Fibroblast of upper back skin (primary cell): Measurements from ENCODE around the gene JAML.
"Not testable (repeated sequence)": the region's sequence is repeated elsewhere in the genome, so short reads cannot be mapped to it uniquely, and the experiment has no call there.

Experiments used
- DNase-seq: peaks from one replicate; pipeline ENCODE4 v3.0.0-alpha.2; 2013

The JAML gene

DNA sequence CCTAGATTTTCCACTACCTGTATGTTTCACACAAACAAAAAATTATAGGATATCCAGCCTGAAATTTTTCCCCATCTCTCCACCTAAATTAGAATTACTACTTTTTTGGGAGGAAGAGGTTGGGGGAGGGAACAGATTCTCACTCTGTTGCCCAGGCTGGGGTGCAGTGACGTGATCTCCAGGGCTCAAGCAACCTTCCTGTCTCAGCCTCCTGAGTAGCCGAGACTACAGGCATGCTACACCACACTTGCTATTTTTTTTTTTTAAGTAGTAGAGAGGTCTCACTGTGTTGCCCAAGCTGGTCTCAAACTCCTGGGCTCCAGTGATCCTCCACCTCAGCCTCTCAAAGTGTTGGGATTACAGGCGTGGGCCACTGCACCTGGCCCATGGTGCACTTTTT lies 9.5 kb downstream of the JAML start:
- no peak for DNase-seq

DNA sequence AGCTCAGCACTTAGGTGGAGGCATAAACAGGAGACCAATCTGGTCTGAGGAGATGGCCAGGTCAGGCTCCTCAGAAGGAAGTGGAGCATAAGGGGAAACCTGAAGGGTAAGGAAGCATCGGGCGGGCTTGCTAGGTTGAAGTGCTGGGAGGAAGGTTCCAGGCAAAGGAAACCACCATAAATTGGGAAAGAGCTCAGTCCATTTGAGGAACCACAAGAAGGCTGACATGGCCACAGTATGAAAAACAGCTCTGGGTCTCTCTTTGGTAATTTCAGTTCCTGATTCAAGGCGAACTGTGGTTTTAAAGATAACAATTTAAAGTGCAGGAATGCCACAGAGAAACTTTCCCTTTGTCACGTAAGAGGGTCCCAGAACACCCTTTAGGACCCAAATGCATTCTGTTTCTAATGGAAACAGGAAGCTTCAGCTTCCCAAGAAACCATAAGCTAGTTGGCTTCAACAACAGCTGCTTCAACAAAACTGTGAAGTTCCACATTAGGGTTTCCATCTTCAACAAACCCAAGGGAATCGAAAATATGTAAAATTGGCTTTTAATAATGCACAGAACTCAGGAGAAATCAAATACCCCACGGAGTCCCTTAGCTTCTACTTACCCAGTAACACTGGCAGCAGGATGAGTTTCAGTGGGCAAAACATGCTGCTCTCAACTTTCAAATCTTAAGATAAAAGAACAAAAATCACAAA lies 10.4 kb downstream of the JAML start:
- no peak for DNase-seq

DNA sequence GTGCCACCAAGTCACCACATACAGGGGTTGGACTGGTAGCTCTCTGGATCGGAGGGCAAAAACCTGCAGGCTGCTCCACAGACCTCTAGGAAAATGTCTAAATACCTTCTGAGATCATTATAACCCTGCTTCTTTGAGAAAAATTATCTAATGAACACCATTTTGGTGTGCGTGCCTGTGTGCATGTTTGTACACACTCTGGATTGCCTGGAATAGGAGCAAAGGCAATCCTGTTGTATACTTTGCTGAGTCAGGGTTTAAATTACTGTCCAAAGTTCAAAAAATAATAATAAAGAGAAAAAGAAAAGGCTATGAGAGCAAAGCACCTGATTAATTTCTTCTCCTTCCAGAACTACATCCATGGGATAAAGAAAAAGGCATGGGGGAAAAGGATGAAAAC lies 11.0 kb downstream of the JAML start:
- DNase-seq: no peak

DNA sequence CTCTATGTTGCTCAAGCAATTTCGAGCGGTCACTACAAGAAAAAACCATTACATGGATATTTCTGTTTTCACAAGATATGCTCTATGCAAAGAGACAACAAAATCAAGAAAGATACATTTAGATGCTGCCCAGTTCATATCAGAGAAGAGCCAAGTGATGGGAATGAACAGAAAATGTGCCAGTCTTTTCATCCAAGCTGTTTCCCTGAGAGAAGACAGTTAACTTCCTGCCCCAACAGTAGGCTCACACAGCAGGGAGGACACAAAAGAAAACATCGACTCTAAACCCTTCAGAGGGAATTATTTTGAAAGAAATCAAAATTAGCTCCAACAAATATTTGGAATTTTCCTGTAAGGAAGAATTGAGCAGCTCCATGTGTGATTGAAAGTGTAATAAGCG lies 11.6 kb downstream of the JAML start:
- DNase-seq: no peak

DNA sequence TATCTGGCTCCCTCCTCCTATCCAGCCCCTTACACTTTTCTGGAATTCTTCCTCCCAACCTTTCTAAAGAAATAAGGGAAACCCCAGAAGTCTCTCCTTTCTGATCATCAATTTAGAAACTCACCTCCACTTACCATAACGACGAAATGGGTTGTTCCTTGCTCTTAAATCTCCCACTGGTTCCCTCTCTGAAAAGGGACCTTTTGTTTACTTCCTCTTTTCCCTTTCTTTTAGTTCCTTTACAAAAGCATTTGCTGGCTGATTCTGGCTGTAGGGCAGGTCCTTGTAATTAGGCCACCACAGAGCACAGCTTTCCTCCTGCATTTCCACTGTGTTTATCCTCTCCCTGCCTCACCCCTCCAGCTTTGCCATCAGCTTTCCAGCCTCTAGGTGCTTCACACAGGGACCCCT lies 12.0 kb downstream of the JAML start:
- no peak for DNase-seq

DNA sequence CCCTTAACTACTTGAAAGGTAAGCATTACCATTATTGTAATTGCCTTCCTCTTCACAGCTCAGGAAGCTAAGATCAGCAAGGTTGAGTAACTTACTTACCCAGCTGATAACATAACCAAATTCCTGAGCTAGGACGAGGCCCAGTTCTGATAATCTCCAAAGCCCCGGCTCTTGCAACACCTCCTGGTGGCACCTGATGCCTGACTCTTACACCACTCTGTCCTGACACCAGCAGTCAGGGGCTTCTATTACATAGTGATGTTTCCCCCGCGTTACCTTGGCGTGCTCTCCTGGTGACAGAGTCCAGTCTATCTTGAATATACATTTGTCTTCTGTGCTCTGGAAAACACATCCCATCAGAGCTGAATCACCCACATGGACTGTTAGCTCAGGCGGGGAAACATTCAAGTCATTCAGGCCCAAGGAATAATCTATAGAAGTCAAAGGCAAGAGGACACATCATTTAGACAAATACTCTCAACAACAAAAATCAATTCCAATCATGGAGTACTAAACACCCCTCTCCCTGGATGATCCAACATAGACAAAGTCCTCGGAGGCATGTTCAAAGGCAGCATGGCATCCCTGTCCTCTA lies 12.6 kb downstream of the JAML start:
- no peak for DNase-seq

DNA sequence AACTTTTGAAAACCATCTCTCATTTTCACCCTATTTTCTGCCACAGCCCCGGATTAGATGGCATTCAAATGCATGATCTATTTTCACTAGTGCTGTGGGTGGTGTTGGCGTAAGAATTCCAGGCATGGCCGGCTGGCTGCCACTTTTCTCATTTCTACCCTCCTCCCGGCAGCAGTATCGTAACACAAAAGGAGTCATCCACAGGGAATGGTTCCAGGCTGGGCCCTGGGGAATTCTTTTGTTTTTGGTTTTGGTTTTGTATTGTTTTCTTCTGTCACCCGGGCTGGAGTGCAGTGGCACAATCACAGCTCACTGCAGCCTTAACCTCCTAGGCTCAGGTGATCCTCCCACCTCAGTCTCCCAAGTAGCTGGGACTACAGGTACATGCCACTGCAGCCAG lies 13.8 kb downstream of the JAML start:
- DNase-seq: peak; percentile 7

DNA sequence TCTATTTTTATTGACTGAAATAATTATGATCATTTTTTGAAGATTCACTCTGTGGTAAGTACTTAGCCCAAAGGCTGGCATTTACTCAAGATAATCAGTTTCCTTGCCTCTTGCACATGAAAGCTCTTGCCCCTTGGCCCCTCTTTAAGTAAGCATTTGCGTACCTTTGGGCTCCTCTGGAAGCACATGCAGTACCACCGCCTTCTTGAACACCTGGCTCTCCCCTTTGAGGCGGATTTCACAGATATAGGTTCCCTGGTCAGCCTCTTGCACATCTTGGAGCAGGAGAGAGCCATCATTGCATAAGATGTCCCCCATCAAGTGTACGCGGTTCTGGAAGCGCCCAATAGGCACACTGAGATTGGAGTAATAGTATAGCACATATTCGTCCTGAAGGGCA lies 14.5 kb downstream of the JAML start:
- no peak for DNase-seq

DNA sequence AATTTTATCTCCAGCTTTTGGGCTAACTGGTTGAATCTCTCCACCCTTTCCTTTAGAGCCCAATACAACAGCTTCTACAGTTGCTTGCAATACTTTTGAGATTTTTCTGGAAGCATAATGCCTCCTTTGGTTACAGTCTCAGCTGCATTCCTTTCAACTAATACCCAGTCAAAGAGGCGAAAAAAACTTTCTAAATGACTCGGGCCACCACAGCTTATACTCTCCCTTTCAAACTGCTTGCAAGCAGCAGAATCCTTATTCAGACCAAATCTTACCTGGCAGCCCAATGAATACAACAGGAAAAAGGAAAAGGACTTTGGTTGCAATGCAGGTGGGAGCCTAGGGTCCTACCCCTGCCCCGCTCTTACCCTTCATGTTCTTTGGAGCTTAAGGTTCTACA lies 15.8 kb downstream of the JAML start:
- DNase-seq: no peak

DNA sequence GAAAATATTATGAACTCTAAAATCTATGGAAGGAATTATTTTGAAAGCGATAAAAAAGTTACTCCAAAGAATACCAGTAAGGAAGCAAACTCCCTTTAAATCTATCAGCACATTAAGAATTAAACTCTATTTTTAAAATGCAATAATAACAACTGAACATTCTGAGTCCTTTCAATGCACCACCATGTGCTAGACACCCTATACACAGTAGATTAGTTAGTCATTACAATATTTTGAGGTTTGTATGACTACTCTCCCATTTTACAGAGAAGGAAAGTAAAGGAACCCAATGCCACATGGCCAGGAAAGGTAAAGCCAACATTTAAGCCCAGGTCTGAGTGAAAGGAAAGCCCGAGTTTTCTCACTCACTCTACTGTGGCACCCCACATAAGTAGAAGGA lies 17.7 kb downstream of the JAML start:
- no peak for DNase-seq

DNA sequence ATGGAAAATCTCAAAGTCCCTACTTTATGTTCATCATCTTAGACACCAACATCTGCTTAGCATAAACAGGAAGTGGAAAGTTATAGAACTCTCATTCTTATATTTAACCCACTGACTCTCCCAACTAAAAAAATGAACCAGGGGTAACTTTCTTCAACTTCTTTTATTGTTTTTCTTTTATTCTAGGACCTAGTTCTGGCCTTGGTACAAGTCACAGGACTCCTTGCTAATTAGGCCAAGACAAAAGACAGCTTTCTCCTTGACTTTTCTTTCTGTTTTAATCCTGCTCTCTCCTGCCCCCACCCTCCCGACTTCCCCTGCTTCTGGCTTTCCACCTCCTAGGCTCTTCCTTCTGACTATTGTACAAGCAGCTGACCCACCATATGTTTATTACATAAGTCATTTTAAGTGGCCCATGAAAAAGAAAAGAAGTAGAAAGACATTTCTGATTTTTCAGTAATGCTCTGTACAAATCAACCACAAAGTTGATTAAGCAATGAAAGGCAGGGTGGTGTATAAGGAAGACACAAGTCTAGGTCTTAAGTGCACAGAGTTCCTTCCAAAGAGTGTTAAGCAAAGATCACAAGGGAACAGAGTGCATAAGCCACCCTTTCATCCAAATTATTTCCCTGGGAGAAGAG lies 18.3 kb downstream of the JAML start:
- no peak for DNase-seq

DNA sequence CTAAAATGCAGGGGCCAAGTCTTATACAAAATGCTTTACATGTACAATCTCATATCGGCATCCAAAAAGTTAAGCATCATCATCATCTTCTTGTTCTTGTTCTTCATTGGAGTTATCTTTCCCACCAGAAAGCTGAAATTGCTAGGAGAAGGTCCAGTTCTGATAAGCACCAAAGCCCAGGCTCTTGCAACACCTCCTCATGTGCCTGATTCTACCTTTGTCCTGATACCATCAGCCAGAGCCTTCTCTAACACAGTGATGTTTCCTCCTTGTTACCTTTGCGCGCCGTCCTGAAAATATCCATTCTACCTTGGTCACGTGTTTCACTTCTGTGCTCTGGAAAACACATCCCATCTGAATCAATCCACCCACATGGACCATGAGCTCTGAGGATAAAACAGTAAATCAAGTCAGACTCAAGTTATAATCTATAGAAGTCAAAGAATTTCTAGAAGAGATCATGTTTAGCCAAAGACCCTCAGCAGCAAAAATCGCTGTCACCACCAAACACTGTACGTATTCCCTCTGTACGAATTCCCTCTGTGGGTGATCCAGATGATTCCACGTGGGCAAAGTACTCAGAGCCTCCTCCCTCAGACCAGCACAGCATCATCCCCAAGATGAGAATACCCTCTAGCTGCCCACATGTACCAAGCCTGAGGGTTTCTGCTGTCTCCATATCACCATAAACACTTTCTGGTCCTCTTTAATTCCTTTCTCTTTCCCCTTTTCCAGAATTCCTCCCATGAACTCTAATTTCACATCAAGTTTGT lies 19.0 kb downstream of the JAML start:
- no peak for DNase-seq

DNA sequence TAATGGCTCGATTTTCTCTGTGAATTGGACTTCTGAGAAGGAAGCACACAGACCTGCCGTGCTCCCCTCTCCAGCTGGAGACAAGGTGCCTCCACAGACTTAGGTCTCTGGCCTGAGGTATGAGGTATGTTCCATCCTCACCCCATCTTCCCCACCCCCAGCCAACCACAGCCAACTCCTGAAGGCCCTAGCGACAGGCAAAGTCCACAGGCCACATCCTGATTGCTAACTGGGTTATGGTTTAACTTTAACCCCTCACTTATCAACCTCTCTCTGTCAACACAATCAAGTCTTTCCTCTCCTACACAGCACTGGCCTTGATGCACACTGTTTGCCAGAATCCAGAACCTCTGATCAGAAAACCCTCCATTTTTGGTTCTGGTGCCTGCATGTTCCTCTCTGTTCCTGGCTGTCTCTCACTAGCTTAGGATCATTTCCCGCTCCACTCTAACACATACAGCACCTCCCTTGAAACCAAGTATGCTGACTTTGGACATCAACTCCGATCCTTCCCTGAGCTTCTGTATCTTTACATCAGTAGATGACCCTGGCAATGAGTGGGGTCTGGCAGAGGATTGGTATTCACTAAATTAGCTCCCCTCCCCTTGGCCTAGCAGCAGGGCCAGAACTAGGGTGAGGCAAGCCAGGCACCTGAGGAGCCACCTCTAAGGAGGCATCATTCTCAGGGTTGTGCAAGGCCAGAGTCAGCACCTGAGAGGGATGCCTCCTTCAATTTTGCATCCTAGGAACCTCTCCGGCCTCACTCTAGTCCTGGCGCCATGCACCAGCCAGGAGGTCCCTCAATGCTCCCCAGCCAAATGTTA lies 22.0 kb downstream of the JAML start:
- no peak for DNase-seq

DNA sequence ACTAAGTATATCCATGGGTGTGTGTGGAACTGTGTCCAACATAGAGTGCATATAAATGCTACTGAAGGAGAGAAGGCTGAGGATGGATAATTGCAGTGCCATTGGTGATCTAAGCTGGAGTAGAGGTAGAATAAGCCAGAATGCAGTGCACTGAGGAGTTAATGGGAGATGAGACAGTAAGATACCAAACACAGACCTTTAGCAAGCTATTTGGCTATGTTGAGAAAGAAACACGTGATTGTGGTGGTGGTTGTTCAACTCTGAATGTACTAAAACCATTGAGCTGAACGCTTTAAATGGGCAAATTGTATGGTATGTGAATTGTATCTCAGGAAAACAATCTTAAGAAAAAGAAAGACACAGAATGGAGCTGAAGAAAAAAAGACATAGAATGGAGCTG lies 22.8 kb downstream of the JAML start:
- no peak for DNase-seq

DNA sequence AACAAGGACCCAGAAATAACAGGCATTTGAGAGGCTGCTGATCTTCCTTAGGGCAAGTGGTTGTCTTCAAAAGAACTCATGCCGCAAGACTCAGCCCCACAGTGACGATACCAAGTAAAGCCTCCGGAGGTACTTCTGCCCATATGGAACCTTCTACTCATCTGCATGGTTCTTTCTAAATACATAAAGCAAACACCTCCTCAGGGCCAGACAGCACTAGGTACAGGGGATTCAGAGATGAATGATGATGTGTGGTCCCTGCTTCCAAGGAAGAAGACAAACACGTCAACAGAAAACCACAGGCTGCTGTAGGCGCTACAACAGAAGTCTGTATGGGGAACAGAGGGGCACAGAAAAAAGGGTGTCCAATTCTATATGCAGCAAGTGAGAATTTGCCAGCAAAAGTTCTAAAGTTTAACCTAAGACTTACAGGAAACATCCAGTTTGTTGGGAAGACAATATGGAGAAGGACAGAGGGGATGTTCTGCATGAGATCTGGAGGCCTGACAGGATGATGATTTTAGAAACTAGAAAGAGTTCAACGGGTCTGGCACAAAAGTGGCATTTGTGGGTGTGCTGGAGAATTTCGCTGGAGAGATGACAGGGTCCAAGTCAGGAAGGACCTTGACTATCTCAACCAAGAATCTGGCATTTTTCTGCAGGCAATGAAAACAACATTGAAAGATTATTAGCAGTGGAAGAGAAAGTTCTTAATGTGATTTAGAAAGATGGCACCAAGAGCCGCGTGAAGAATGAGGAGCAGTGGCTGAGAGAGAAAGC lies 23.7 kb downstream of the JAML start:
- DNase-seq: no peak

DNA sequence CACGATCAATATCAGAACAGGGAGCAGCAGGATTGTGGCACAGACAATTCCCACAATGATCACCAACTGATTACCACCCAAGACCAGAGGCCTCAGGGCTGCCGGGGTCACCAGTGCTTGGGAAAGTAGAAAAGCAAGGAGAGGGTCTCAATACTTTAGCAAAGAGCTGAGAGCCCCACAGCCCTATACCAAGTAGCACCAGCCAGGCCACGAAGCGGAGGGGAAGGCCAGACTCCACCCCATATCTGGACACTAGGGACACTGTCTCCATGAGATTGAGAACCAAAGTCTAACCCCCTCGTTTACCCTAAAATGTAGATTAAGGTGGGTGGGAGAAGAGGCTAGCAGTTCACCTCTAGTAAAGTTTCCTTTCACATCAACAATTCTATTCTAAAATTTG lies 24.3 kb downstream of the JAML start:
- no peak for DNase-seq

DNA sequence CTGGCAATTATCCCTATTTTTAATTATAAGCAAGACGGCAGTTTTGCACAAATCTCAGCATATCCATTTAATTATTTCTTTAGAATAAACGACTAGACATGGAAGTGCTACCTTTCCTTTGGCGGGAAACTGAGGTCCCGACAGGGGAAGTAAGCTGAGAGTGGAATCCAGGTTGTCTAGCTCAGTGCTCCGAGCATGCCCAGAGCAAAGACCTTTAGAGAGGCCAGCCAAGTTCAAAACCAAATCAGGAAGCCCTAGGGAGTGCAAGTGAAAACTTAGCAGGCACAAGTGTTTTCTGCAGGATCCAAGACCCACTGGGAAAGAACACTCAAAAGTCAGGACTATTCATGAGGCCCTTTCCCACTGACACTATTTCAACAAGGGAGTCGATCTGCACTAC lies 25.7 kb downstream of the JAML start:
- no peak for DNase-seq

DNA sequence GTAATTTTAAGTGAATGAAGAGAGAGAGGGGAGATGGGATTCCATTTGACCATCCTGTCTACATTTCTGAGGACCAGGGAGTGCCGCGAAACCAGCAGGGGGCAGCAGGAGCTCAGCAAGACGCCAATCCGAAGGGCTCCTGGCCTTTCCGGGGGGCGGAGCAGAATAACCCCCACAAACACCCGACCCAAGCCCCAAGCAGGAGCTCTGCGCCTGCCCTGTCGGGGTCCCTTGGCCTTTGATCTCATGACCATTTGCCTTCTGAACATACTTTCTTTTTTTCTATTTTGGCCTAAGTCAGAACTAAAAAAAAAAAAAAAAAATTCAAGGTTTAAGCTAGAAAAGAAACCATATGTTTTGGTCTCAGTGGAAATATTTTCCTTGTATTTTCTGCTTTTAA lies 26.4 kb downstream of the JAML start:
- peak; percentile 53 for DNase-seq

DNA sequence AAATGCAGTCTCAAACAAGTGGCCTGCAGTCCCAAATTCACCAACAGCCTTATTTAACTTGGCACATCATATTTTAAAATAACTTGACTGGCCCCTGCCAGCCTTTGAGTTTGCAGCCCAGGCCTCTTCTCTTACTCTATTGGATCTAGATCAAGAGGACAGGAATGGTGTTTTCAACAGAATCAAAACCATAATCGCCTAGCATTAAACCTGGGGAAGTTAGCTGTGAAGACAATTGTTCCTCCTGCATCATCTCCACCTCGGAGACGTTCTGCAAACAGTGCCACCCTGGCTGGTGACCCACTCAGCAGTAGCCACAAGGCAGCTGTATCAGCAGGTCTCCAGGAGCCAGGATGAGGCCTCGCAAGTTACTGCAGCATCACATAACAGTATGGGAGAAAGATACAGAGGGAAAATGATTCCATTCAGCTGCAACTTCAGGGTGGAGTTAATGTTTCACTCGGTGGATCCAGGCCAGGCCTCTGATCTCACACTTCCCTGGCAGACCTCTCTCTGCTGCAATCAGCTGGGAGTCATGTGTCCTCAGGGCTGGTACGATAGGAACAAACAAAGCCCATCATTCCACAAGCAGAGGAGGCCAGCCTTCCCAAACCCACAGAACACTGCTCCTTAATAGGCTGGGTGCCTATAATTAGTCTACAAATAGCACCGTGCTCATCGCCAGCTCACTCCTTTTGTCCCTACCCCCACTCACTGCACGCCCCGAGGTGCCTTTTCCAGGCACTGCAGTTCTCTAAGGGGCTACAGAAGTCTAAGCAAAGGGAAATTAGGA lies 29.8 kb downstream of the JAML start:
- peak; percentile 58 for DNase-seq

DNA sequence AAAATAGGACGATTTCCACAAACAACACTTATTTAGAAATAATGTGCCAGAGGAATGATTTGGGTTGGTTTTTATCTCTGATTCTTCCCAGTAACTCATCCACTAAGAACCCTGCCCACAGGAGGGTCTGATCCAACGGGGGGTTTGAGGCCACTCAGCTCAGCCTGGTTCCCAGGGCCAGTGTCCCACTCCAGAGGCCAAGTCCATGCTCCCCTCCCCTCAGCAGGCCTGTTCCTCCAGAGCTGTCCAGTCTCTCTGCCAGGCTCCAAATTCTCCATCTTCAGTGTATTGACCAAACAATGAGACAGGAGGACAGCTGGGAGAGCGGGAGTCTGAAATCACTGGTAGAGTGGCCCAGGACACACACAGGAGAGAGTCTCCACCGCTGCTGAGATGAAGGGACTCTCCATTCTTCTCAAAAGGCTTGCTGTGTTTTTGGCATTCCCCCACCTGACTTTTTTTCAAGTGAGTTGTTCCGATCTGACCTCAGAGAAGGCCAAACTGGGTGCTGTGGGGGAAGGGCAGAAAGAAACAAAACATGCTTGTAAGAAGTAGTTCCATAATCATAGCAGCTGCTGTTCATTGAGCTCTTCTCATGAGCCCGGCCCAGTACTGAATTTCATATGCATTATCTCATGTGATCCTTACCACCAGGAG lies 30.8 kb downstream of the JAML start:
- no peak for DNase-seq

DNA sequence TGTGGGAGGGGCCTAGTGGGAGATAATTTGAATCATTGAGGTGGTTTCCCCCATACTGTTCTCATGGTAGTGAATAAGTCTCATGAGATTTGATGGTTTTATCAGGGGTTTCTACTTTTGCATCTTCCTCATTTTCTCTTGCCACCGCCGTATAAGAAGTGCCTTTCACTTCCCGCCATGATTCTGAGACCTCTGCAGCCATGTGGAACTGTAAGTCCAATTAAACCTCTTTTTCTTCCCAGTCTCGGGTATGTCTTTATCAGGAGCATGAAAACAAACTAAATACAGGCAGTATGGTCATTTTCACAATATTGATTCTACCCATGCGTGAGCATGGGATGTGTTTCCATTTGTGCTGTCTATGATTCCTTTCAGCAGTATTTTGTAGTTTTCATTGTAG lies 32.0 kb downstream of the JAML start:
- not testable (repeated sequence) for DNase-seq
